DMS53 (cell line): ENCODE measurements around the gene CAD.
"Not testable (repeated sequence)": the region's sequence is repeated elsewhere in the genome, so short reads cannot be mapped to it uniquely, and the experiment has no call there.

ENCODE experiments used
- DNase-seq: peaks from one replicate; lab custom pipeline; 2025; lab: John Stamatoyannopoulos, UW

The CAD gene

GRCh38 chr2:27256855-27257454, 39.8 kb downstream of the CAD start:
- DNase-seq: no peak

- no peak for DNase-seq
Measured at GRCh38 chr2:27258051-27258450, 40.9 kb downstream of the CAD start.

GRCh38 chr2:27261241-27261925, 44.2 kb downstream of the CAD start:
- DNase-seq: no peak

GRCh38 chr2:27261926-27262298, 44.7 kb downstream of the CAD start:
- DNase-seq: no peak

- peak; percentile 53 for DNase-seq
Measured at GRCh38 chr2:27262379-27263286, 45.5 kb downstream of the CAD start, which contains the start of gene SLC30A3. TSS of gene SLC30A3 (minus strand) at chr2:27263047. CDS start at chr2:27262906, 141 bp downstream.

- DNase-seq: peak; percentile 51
Measured at GRCh38 chr2:27263287-27264252, 46.4 kb downstream of the CAD start.

GRCh38 chr2:27264253-27264752, 47.1 kb downstream of the CAD start:
- peak; percentile 59 for DNase-seq

- peak; percentile 82 for DNase-seq
Measured at GRCh38 chr2:27264753-27265535, 47.8 kb downstream of the CAD start.

- DNase-seq: no peak
Measured at GRCh38 chr2:27265536-27265870, 48.3 kb downstream of the CAD start.

GRCh38 chr2:27268296-27268695, 51.1 kb downstream of the CAD start:
- DNase-seq: not testable (repeated sequence)

GRCh38 chr2:27270131-27270530, 53.0 kb downstream of the CAD start:
- DNase-seq: no peak

GRCh38 chr2:27270670-27271069, 53.5 kb downstream of the CAD start:
- no peak for DNase-seq

- no peak for DNase-seq
Measured at GRCh38 chr2:27271631-27272340, 54.6 kb downstream of the CAD start.

- DNase-seq: not testable (repeated sequence)
Measured at GRCh38 chr2:27272537-27273522, 55.7 kb downstream of the CAD start.

GRCh38 chr2:27275211-27276150, 58.3 kb downstream of the CAD start, which contains the start of gene DNAJC5G:
TSS of gene DNAJC5G (plus strand) at chr2:27275433. CDS start at chr2:27276729, 1,296 bp downstream.
- no peak for DNase-seq

- DNase-seq: no peak
Measured at GRCh38 chr2:27278010-27278409, 60.8 kb downstream of the CAD start.

- no peak for DNase-seq
Measured at GRCh38 chr2:27280826-27281225, 63.7 kb downstream of the CAD start.
